Sciatic nerve (tissue), 2 donors: ENCODE measurements around the gene RHD. TPM values are rescaled to one million over a fixed set of nuclear protein-coding genes. Genes with fewer than 3 reads are reported as not detected.
A peak's percentile ranks its signal among the peaks of the same experiment; 100 is the strongest.
"Not testable (repeated sequence)": the region's sequence is repeated elsewhere in the genome, so short reads cannot be mapped to it uniquely, and the experiment has no call there.

Experiments
- ATAC-seq: fragments of 200-7000 bp; cut with Tn5 transposase; one replicate; pipeline ENCODE4 v1.9.1; 2020; ENCODE audit warnings: mild to moderate bottlenecking, moderate library complexity
- DNase-seq: peaks from one replicate; pipeline ENCODE4 v3.0.0-alpha.2; 2020; ENCODE audit warnings: low spot score
- intact Hi-C: fragments of 100-400 bp; cut with DNase I; formaldehyde crosslinking; loops from one replicate; pipeline ENCODE4 v1.14.2; 2022
- total RNA-seq: library from RNA; stranded (reverse); fragmentation: NEBNext Ultra II Directional; extraction: Animal tissue kit (Norgen Biotek cat#: 25700); gene quantifications from one replicate; pipeline ENCODE4 v1.2.1, GENCODE V29; 2021
- donor health status: DM: no; HTN: no; CAD: no.
- donor health status: DM: no; HTN: no; CAD: no.

The RHD gene
- total RNA-seq, 1 donor from 2014 or later, result 0.27 TPM

DNA sequence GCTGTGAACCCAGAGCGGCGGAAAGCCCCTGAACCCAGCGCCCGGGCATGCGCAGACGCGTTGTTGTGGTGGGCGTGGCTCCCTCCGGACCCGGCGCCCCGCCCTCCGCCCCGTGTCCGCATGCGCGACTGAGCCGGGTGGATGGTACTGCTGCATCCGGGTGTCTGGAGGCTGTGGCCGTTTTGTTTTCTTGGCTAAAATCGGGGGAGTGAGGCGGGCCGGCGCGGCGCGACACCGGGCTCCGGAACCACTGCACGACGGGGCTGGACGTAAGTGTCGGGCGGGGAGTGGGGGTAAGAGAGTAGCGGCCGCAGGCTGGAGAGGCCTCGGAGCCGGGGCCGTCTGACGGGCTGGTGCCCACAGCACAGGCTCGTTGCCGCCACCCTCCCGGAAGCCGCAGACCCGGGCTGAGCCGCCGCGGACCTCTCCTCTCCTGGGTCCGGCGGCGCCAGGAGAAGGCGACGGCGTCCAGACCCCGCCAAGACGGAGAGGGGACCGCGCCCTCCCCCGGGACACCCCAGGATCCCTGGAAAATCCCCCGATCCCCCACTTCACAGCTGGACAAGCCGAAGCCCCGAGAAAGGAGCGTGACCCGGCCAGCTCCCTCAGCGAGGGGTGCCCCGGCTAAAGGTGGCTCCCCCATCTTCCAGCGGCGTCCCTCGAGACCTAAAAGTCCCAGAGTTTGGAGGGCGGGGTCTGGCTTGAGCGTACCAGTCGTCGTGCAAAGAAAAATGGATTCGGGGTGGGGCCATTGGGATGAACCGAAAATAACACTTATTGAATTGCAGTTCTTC is 66.1 kb downstream of the RHD start, which contains the start of gene TMEM50A:
TMEM50A (plus strand) TSS at position 147 of the 794 bp plus-strand sequence. CDS start 2,153 bp downstream, outside the sequence.
- intact Hi-C loops, result no loop called here
- peak; percentile 93 for DNase-seq
- ATAC-seq, result peak; percentile 99

GRCh38 chr1:25338986-25339385 is 66.7 kb downstream of the RHD start:
- intact Hi-C loops, result no loop called here
- ATAC-seq (no peak), DNase-seq (no peak)

DNA sequence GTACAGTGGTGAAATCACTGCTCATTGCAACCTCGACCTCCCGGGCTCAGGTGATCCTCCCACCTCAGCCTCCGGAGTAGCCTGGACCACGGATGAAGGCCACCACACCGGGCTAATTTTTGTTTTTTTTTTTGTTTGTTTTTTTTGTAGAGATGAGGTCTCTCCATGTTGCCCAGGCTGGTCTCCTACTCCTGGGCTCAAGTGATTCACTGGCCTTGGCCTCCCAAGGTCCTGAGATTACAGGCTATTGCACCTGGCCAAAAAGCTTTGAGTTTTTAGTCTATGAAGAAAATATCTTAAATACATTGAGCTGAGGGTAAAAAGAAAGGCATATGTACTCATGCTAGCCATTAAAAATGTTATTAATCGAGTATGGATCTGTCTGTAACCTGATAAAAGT is 69.4 kb downstream of the RHD start:
- DNase-seq, result no peak
- intact Hi-C loops, result no loop called here
- ATAC-seq, result no peak

GRCh38 chr1:25342846-25343245 is 70.5 kb downstream of the RHD start:
- DNase-seq (no peak), ATAC-seq (no peak)
- intact Hi-C loops, result no loop called here

- intact Hi-C loops, result no loop called here
- ATAC-seq (no peak), DNase-seq (no peak)
These were observed 71.6 kb downstream of the RHD start for GRCh38 chr1:25343872-25344271.

DNA sequence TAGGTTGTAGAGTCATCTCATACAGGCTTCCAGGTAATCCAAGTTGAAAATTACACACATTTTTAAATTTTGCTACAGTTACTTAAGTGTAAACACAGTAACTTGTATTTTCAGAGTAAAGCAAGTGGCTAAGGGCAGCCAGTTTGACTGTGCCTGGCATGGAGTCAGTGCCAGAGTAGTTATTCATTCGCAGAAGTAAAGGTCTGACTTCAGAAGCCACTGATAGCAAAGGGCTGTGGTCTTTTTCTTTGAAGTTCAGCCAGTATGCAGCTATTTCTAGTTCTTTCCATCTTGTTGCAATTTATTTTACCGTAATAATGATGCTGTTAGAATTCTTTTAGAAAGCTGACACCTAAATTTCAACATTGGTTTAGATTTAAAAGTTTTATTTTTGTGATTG is 75.2 kb downstream of the RHD start:
- ATAC-seq (no peak), DNase-seq (no peak)
- intact Hi-C loops, result no loop called here

DNA sequence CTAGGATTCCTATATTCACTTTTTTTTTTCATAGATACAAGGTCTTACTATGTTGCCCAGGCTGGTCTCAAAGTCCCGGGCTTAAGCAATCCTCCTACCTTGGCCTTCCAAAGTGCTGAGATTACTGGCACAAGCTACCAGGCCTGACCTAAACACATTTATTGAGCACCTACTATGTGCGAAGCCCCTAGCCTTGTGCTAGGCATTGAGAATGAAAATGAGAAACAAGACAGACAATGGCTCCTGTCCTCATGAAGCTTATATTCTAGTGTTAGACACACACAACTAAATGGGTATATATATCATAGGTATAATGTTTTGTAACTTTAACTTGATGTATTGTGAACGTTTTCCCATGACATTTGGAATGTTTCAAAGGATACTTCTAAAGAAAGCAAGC is 77.3 kb downstream of the RHD start:
- intact Hi-C loops, result no loop called here
- no peak for ATAC-seq
- no peak for DNase-seq

GRCh38 chr1:25355841-25356395 is 83.6 kb downstream of the RHD start:
- no peak for ATAC-seq
- intact Hi-C loops, result no loop called here

DNA sequence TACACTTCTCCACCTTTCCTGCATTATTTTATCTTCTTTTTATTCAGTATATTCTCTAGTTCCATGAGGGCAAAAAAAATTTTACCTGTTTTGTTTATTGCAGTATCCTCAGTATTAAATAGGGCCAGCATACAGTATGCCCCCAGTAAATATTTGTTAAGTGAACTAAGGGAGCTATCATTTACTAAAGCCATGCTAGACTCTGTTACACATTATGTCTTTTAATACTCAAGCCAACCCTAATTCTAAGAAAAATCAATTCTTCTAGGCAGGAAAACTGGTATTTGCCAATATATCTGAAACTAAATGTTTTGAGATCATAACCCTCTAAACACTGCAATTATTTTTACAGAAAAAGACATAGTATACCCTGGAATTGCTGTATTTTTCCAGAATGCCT is 84.1 kb downstream of the RHD start:
- DNase-seq (no peak), ATAC-seq (no peak)
- intact Hi-C loops, result no loop called here

More at GRCh38 chr1:25355841-25356395, 83.6 kb downstream of the RHD start:
- DNase-seq, result no peak

DNA sequence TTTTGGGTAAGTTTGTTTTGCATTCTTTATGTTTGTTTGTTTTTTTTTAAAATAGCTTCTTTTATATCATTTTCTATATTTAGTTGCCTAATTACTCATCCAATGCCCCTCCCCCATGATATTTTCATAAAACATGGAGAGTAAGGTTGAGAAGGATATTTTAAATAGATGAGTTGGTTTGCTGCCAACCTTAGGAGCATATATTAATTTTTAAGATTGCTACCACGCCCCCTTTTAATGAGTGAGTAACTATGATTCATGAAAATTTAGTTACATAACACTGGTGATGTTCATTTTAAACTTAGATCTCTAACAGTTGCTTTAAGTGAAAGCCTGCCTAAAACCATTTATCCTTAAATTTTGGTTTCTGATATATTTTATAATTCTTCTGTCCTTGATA is 84.5 kb downstream of the RHD start:
- DNase-seq (no peak), ATAC-seq (no peak)
- intact Hi-C loops, result no loop called here

DNA sequence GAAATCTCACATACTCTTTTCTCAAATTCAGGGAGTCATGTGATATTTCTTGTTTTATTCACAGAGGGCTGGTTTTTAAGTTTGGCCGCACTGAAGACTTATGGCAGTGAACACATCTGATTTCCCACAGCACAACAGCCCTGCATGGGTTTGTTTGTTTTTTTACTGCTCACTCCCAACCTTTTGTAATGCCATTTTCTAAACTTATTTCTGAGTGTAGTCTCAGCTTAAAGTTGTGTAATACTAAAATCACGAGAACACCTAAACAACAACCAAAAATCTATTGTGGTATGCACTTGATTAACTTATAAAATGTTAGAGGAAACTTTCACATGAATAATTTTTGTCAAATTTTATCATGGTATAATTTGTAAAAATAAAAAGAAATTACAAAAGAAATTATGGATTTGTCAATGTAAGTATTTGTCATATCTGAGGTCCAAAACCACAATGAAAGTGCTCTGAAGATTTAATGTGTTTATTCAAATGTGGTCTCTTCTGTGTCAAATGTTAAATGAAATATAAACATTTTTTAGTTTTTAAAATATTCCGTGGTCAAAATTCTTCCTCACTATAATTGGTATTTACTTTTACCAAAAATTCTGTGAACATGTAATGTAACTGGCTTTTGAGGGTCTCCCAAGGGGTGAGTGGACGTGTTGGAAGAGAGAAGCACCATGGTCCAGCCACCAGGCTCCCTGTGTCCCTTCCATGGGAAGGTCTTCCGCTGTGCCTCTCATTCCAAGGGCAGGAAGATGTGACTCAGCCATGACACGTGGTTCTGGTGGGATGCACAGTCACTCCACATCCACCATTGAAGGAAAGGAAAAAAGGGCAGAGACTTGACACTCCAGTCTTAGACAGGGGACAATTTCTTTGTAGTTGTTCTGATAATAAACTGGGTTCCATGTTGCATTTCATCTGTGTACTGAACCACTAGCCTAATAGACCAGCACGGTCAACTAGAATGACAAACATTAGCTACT is 88.6 kb downstream of the RHD start:
- DNase-seq (no peak), ATAC-seq (no peak)
- intact Hi-C loops, result no loop called here

- DNase-seq, result no peak
- no peak for ATAC-seq
- intact Hi-C loops, result no loop called here
These were observed 89.6 kb downstream of the RHD start for GRCh38 chr1:25361901-25362300.

- DNase-seq, intact Hi-C loops: not testable (repeated sequence)
- peak; percentile 75 for ATAC-seq
These were observed 90.6 kb downstream of the RHD start for GRCh38 chr1:25362634-25363559.

DNA sequence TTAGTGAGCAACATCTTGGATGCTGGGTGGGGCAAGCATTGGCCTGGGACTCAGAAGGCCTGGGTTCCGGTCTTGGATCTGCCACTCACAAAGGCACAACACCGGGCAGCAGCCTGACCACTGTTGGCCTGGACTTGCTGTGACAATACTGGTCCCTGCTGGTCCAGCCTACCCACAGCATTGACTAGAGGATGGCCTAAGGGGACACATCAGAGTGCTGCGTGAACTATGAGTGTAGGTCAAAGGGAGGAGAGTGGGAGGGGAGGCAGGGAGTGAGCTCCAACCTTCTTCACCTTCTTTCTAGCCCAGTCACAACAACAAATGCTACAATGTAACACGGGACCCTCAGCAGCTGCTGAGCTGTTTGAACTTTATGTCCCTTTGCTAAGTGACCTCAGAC is 96.9 kb downstream of the RHD start:
- DNase-seq (no peak), ATAC-seq (no peak)
- intact Hi-C loops, result no loop called here

GRCh38 chr1:25369691-25370271 is 97.5 kb downstream of the RHD start:
- ATAC-seq, DNase-seq, intact Hi-C loops: not testable (repeated sequence)

DNA sequence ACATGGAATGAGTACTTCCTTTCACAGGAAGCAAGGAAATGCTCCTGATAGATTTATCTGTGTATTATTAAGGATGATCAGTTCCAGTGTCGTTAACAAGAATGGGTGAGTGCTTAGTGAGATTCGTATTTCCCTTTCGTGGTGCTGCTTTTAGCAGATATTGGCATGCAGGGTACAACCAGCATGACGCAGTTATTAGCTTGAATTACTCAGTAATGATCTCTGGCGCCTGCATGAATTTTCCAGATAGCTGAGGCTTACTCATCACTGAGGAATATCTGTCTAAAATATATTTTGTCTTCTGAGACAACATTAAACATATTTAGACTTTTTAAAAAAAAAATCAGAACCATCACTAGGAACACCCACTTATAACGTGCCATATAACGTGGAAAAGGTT is 99.4 kb downstream of the RHD start:
- peak; percentile 36 for ATAC-seq
- intact Hi-C loops, DNase-seq: not testable (repeated sequence)

DNA sequence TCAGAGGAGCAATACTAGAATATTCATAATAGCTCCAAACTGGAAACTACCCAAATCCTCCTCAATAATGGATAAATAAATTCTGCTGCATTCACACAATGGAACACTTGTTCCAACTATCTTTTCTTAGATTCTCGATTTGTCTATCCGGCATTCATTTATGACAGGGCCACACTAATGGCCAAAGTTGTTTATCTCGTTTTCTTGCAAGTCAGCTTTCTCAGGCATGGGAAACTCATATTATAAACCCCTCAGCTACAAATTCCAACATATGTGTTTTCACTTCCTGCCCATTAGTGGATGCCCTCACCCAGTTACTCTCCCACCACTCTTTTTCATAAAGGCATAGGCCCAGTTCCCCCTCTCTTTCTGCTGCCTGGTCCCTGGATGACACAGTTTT is 106.1 kb downstream of the RHD start:
- ATAC-seq, intact Hi-C loops, DNase-seq: not testable (repeated sequence)
